NCI-H2227 (cell line): ENCODE measurements around the gene AOPEP.
"Not testable (repeated sequence)": the region's sequence is repeated elsewhere in the genome, so short reads cannot be mapped to it uniquely, and the experiment has no call there.

ENCODE experiments used
- DNase-seq: peaks from one replicate; lab custom pipeline; 2025; ENCODE audit not compliant: unreplicated experiment; lab: John Stamatoyannopoulos, UW

The AOPEP gene

GRCh38 chr9:94867281-94867841, 140.9 kb downstream of the AOPEP start:
- peak; percentile 15 for DNase-seq

- no peak for DNase-seq
Measured at GRCh38 chr9:94867842-94868312, 141.4 kb downstream of the AOPEP start.

- no peak for DNase-seq
Measured at GRCh38 chr9:94868464-94868863, 142.0 kb downstream of the AOPEP start.

GRCh38 chr9:94869415-94869843, 142.9 kb downstream of the AOPEP start:
- DNase-seq = no peak

GRCh38 chr9:94870465-94870792, 143.9 kb downstream of the AOPEP start:
- no peak for DNase-seq

GRCh38 chr9:94870793-94871558, 144.5 kb downstream of the AOPEP start:
- no peak for DNase-seq

- DNase-seq = no peak
Measured at GRCh38 chr9:94872083-94872833, 145.8 kb downstream of the AOPEP start.

- no peak for DNase-seq
Measured at GRCh38 chr9:94872891-94873511, 146.5 kb downstream of the AOPEP start.

- no peak for DNase-seq
Measured at GRCh38 chr9:94874316-94874715, 147.8 kb downstream of the AOPEP start.

- no peak for DNase-seq
Measured at GRCh38 chr9:94875300-94876020, 149.0 kb downstream of the AOPEP start.

- DNase-seq = not testable (repeated sequence)
Measured at GRCh38 chr9:94878804-94879203, 152.3 kb downstream of the AOPEP start.

- DNase-seq = no peak
Measured at GRCh38 chr9:94879230-94879629, 152.7 kb downstream of the AOPEP start.

- no peak for DNase-seq
Measured at GRCh38 chr9:94881023-94881422, 154.5 kb downstream of the AOPEP start.

- no peak for DNase-seq
Measured at GRCh38 chr9:94881454-94881853, 155.0 kb downstream of the AOPEP start.

- no peak for DNase-seq
Measured at GRCh38 chr9:94881940-94882339, 155.4 kb downstream of the AOPEP start.

GRCh38 chr9:94882966-94883641, 156.6 kb downstream of the AOPEP start:
- no peak for DNase-seq

GRCh38 chr9:94885854-94886447, 159.5 kb downstream of the AOPEP start:
- DNase-seq = no peak

GRCh38 chr9:94887721-94888120, 161.2 kb downstream of the AOPEP start:
- no peak for DNase-seq

- no peak for DNase-seq
Measured at GRCh38 chr9:94888775-94889174, 162.3 kb downstream of the AOPEP start.

GRCh38 chr9:94889628-94890027, 163.1 kb downstream of the AOPEP start:
- no peak for DNase-seq
